ENCODE results near the gene KIF5C.

DNA sequence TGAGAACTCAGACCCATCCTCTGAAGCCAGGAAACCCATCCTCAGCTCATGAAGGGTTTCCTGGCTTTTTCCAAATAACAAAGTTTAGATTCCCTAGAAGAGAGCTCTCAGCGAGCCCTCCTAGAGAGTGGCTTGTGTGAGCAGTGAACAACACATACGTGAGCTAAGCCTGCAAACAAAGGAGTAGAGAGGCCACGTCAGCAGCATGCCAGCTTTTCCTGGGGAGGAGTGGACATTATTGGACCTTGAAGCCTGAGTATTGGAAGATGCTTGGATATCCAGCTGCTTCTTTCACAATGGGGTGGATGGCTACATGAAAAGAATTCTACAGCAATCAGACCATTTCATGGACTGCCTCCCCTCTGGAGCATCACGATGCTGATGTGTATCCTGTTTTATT, 21.1 kb downstream of the KIF5C start:
- TF ChIP-seq, protein P1, sequence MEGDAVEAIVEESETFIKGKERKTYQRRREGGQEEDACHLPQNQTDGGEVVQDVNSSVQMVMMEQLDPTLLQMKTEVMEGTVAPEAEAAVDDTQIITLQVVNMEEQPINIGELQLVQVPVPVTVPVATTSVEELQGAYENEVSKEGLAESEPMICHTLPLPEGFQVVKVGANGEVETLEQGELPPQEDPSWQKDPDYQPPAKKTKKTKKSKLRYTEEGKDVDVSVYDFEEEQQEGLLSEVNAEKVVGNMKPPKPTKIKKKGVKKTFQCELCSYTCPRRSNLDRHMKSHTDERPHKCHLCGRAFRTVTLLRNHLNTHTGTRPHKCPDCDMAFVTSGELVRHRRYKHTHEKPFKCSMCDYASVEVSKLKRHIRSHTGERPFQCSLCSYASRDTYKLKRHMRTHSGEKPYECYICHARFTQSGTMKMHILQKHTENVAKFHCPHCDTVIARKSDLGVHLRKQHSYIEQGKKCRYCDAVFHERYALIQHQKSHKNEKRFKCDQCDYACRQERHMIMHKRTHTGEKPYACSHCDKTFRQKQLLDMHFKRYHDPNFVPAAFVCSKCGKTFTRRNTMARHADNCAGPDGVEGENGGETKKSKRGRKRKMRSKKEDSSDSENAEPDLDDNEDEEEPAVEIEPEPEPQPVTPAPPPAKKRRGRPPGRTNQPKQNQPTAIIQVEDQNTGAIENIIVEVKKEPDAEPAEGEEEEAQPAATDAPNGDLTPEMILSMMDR (IDR thresholded peaks at IDR 0.05): no peak
- TF ChIP-seq POLR2A (IDR thresholded peaks at IDR 0.05): no peak

Measured in body of pancreas (tissue), 4 donors.